Ectodermal cell (in vitro differentiated cells): ENCODE results near the gene SRRM2.
A peak's percentile ranks its signal among the peaks of the same experiment; 100 is the strongest.

Experiments
- H3K27ac ChIP-seq: 2 replicates; pipeline ENCODE4 v1.7.0; 2013; ENCODE audit warnings: mild to moderate bottlenecking, low read depth, low read length; ENCODE audit not compliant: insufficient read depth, poor library complexity, severe bottlenecking
- H3K27me3 ChIP-seq: 2 replicates; pipeline ENCODE4 v1.7.0; 2013; ENCODE audit warnings: mild to moderate bottlenecking, low read length; ENCODE audit not compliant: insufficient read depth, control insufficient read depth, poor library complexity, severe bottlenecking
- H3K36me3 ChIP-seq: one replicate; pipeline ENCODE4 v1.7.0; 2013; ENCODE audit warnings: low read length; ENCODE audit not compliant: control insufficient read depth, insufficient read depth
- H3K4me1 ChIP-seq: one replicate; pipeline ENCODE4 v1.7.0; 2013; ENCODE audit warnings: low read length; ENCODE audit not compliant: control insufficient read depth, insufficient read depth
- H3K4me3 ChIP-seq: 2 replicates; pipeline ENCODE4 v1.7.0; 2013; ENCODE audit warnings: low read depth, low read length, control low read depth; ENCODE audit not compliant: insufficient read depth
- H3K9me3 ChIP-seq: 2 replicates; pipeline ENCODE4 v1.7.0; 2013; ENCODE audit warnings: mild to moderate bottlenecking, low read length, moderate library complexity; ENCODE audit not compliant: control insufficient read depth
- WGBS, 2 experiments: methylation state at CpG; one replicate each; pipeline ENCODE4 v1.1.7; 2013; ENCODE audit warnings: missing lambda C conversion rate in 2 of 2; 5-methylcytosine and 5-hydroxymethylcytosine counted together

Gene SRRM2

DNA sequence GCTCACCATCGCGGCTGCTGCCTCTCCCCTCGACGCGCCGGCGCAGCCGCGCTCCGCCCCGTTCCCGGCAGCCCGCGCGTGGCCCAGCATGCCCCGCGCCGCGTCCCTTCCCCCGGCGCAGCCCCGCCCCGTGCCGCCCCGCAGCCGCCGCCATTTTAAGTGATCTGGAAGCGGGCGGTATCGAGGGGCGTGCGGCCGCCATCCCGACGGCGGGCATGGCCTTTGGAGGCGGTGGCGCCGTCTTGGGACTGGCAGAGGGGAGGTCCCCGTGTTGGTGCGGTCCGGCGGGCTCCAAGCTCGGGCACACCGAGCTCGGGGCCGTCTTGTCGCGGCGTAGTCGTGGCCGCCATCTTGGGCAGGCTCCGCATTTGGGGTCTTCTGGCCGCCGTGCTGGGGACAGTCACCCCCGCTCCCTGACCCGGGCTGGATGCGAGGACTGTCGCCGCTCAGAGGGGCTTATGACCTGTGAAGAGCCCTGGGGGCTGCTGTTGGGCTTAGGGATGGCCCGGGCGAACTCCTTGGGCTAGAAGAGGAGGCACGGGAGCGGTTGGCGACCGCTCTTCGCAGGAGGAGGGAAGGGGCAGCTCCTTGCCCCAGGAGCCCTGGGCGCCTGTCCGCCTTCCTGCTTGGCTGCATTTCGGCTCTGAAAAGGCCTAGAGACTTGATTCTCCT is 24.9 kb downstream of the SRRM2 start, which contains the start of gene ELOB:
Gene ELOB (minus strand): TSS at position 50 of the 672 bp plus-strand sequence. CDS start 41 bp downstream, at position 9.
- WGBS, 2 experiments, result 0% methylated on average over 70 of the region's 70 CpGs
- peaks cover 8% of the 10 kb centered on the region for H3K36me3 ChIP-seq
- peak within 1 kb of the TSS; percentile 59 for H3K4me3 ChIP-seq

GRCh38 chr16:2777903-2778629 is 25.6 kb downstream of the SRRM2 start:
- H3K27ac ChIP-seq, result peak overlapping the region; percentile 97
- WGBS, 2 experiments, result 22 to 23% methylated on average over 27 of the region's 27 CpGs
- H3K4me3 ChIP-seq, result peak overlapping the region; percentile 59
- H3K4me1 ChIP-seq, result no peaks in the 10 kb centered on the region
- no peaks in the 10 kb centered on the region for H3K27me3 ChIP-seq
- H3K9me3 ChIP-seq, result no peaks in the 10 kb centered on the region
- H3K36me3 ChIP-seq, result peaks cover 4% of the 10 kb centered on the region

More for the DNA sequence above, 24.9 kb downstream of the SRRM2 start, which contains the start of gene ELOB:
- Histone ChIP-seq H3K27ac (peak within 1 kb of the TSS; percentile 97), H3K4me1 (no peaks in the 10 kb centered on the region), H3K27me3 (no peaks in the 10 kb centered on the region), H3K9me3 (no peaks in the 10 kb centered on the region)

DNA sequence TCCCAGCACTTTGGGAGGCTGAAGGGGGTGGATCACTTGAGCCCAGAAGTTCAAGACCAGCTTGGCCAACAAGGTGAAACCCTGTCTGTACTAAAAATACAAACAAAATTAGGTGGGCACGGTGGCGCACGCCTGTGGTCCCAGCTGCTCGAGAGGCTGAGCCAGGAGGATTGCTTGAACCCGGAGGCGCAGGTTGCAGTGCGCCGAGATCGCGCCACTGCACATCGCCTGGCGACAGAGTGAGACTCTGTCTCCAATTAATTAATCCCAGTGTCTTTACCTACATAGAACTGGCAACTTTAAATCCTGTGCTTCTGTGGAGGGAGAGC is 26.2 kb downstream of the SRRM2 start:
- H3K4me3 ChIP-seq, result peak overlapping the region; percentile 59
- no peaks in the 10 kb centered on the region for H3K36me3 ChIP-seq
- H3K9me3 ChIP-seq, result no peaks in the 10 kb centered on the region
- WGBS, 2 experiments, result 96 to 97% methylated on average over 12 of the region's 12 CpGs
- H3K27me3 ChIP-seq, result no peaks in the 10 kb centered on the region
- no peaks in the 10 kb centered on the region for H3K4me1 ChIP-seq
- H3K27ac ChIP-seq, result no peak overlapping the region

- Histone ChIP-seq H3K27me3 (peaks cover 4% of the 10 kb centered on the region), H3K36me3 (no peaks in the 10 kb centered on the region), H3K27ac (no peak overlapping the region), H3K4me1 (no peaks in the 10 kb centered on the region), H3K4me3 (no peak overlapping the region), H3K9me3 (no peaks in the 10 kb centered on the region)
- WGBS, 2 experiments, result 90% methylated on average over 23 of the region's 23 CpGs
Observed at GRCh38 chr16:2779151-2779920, 26.9 kb downstream of the SRRM2 start.

DNA sequence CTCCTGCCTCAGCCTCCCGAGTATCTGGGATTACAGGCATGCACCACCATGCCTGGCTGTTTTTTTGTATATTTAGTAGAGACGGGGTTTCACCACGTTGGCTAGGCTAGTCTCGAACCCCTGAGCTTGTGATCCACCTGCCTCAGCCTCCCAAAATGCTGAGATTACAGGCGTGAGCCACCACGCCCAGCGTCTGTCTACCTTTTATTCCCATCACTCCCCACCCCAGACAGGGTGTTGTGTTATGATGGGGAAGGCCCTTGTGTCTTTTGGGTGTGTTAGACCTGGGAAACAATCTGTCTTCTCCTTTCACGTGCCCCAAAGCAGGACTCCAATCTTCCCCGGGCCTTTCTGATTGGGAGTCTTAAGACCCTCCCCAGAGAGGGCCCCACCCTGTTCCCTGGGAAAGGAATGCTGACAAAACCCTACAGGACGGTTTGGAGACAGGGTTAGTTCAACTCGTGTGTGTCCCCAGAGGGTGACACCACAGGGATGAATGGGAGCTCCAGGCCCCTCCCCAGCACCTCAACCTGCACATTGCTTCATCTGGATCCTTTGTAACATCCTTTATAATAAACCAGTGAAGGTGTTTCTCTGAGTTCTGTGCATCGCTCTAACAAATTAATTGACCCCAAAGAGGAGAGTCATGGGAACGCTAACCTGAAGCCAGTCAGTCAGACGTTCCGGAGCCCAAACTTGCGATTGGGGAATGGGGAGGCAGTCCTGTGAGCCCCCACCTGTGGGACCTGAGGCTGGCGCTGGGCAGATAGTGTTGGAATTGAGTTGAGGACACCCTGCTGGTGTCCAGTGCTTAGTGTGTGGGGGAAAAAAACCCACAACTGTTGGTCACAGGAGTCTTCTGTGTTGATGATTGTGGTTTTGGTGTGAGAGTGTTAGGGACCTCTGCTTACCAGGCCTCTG is 27.8 kb downstream of the SRRM2 start:
- Histone ChIP-seq H3K4me3 (no peak overlapping the region), H3K9me3 (no peaks in the 10 kb centered on the region), H3K27ac (no peak overlapping the region), H3K27me3 (peaks cover 13% of the 10 kb centered on the region), H3K4me1 (no peaks in the 10 kb centered on the region), H3K36me3 (no peaks in the 10 kb centered on the region)
- WGBS, 2 experiments, result 75% methylated on average over 15 of the region's 17 CpGs

- 91 to 92% methylated on average over 20 of the region's 20 CpGs for WGBS, 2 experiments
- no peaks in the 10 kb centered on the region for H3K9me3 ChIP-seq
- no peak overlapping the region for H3K27ac ChIP-seq
- H3K4me1 ChIP-seq, result no peaks in the 10 kb centered on the region
- peaks cover 27% of the 10 kb centered on the region for H3K27me3 ChIP-seq
- no peak overlapping the region for H3K4me3 ChIP-seq
- no peaks in the 10 kb centered on the region for H3K36me3 ChIP-seq
Observed at GRCh38 chr16:2782583-2783351, 30.3 kb downstream of the SRRM2 start.

- no peak overlapping the region for H3K4me3 ChIP-seq
- 93% methylated on average over 15 of the region's 15 CpGs for WGBS, 2 experiments
- H3K27ac ChIP-seq, result no peak overlapping the region
- H3K9me3 ChIP-seq, result no peaks in the 10 kb centered on the region
- no peaks in the 10 kb centered on the region for H3K4me1 ChIP-seq
- no peaks in the 10 kb centered on the region for H3K36me3 ChIP-seq
- H3K27me3 ChIP-seq, result peaks cover 27% of the 10 kb centered on the region
Observed at GRCh38 chr16:2783581-2784357, 31.3 kb downstream of the SRRM2 start.

DNA sequence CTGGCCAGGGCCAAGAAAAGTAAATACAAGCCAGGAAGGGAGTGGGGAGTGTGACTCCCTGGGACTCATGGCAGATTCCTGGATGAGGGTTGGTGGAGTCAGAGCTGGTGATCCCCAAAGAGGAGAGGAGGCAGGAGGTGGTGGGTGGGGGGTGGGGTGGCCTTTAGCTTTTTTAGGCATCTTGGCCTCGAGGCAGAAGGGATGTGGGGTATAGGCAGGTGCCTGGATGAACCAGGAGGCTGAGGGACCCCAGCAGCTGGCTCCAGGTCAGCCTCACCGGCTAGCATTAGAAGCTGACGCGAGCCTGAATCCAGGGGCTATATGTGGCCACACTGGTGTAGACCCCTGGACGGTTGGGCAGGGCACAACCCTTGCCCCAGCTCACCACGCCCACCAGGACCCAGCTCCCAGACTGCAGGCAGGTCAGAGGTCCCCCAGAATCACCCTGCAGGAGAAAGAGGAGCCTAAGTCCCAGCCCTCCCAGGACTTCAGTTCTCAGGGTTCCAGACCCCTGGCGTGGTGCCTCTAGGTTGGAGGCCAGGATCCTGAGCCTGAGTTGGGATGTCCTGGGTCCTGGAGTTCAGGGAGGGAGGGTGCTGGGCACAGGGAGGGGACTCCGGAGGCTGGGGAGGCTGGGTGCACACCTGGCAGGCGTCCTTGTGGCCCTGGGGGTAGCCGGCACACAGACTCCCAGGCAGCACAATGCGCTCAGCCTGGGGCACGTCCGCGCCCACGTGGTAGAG is 32.1 kb downstream of the SRRM2 start:
- Histone ChIP-seq H3K9me3 (no peaks in the 10 kb centered on the region), H3K27ac (no peak overlapping the region), H3K4me1 (no peaks in the 10 kb centered on the region), H3K36me3 (no peaks in the 10 kb centered on the region), H3K4me3 (no peak overlapping the region), H3K27me3 (peaks cover 27% of the 10 kb centered on the region)
- WGBS, 2 experiments, result 88% methylated on average over 15 of the region's 15 CpGs
